HCT116 (cell line): ENCODE results near the gene AOAH.

Source experiments
- CTCF ChIP-seq, 3 experiments: fragments of 200-600 bp in 1 of 3; sonication (generic) in 1 of 3; IDR thresholded peaks in 2 of 3; conservative IDR thresholded peaks in 1 of 3; 2 replicates each; pipeline ENCODE4 v1.5.1; 2012 to 2017; ENCODE audit warnings: low read depth in 2 of 3, low read length in 2 of 3, antibody characterized with exemption in 1 of 3, borderline replicate concordance in 1 of 3, control low read depth in 1 of 3, mild to moderate bottlenecking in 1 of 3, mixed read lengths in 1 of 3, mixed run types in 1 of 3, moderate library complexity in 1 of 3; ENCODE audit not compliant: insufficient read depth in 1 of 3
- SP1 ChIP-seq: IDR thresholded peaks from 2 replicates; pipeline ENCODE4 v1.6.1; 2012; ENCODE audit warnings: low read depth

DNA sequence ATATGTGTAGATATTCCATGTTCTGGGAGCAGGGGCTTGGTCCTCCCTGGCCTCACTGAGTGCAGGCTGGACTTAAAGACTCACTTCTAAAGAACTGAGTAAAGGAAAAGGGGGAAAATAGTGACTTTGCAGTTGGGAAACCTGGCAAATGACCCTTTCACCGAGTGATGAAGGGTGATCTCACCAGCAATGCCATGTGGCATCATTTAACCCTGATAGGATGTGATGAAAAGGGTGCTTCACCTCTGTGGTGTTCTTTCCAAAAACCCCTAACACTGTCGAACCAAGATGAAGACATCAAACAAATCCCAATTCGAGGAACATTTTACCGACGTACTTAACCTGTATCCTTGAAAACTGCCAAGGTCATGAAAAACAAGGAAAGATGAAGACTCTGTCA is 71.9 kb downstream of the AOAH start:
- no peak for TF ChIP-seq CTCF (IDR thresholded peaks at IDR 0.05 in 2 of 3, conservative IDR thresholded peaks at IDR 0.05 in 1 of 3; ENCODE audit: borderline replicate concordance in 1 of 3, insufficient read depth in 1 of 3, low read depth in 2 of 3, low read length in 2 of 3)
- no peak for TF ChIP-seq SP1
